ENCODE measurements around the gene MTA1.

The MTA1 gene

DNA sequence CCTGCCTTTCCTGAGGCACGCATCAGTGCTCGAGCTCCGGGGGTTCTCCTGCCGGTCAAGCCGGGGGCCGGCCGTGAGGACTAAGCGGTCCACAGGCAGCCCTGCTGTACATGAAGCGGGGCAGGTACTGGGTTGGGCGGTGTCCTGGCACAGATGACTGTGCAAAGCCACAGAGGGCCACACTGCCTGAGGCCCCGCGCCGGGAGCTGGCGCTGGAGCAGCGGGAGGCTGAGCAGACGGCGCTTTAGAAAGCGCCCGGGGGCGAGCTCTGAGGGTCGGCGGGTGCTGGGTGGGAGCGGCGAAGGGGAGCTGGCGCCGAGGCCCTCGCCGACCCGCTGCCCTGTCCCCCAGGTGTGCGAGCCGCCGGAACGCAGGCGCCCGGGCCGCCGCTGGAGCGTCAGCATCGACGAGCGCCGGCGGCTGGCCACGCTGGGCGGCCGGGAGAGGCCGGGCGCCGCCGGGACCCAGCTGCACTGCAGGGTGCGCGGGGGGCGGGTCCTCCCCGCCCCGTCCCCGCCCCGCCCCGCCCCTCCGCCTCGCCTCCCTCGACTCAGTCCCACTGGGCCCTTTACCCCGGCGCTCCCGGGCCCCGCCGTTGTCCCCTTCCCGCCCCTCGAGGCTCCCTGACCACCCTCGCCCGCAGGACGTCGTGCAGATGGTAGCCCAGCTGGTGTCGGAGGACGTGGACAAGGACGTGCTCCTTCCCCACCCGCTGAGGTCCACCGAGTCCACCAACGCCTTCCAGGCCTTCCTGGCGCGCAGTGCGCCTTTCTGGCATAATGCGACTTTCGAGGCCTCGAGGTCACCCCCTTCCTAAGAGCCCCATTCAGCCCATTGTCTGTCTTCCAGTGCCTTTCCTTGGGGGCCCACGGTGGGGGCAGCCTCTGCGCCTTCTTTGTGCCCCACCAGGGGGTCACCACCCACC, 8.3 kb upstream of the MTA1 start:
- DNase-seq, result peak; percentile 65

GRCh38 chr14:105411985-105412770, 7.4 kb upstream of the MTA1 start:
- no peak for DNase-seq

DNA sequence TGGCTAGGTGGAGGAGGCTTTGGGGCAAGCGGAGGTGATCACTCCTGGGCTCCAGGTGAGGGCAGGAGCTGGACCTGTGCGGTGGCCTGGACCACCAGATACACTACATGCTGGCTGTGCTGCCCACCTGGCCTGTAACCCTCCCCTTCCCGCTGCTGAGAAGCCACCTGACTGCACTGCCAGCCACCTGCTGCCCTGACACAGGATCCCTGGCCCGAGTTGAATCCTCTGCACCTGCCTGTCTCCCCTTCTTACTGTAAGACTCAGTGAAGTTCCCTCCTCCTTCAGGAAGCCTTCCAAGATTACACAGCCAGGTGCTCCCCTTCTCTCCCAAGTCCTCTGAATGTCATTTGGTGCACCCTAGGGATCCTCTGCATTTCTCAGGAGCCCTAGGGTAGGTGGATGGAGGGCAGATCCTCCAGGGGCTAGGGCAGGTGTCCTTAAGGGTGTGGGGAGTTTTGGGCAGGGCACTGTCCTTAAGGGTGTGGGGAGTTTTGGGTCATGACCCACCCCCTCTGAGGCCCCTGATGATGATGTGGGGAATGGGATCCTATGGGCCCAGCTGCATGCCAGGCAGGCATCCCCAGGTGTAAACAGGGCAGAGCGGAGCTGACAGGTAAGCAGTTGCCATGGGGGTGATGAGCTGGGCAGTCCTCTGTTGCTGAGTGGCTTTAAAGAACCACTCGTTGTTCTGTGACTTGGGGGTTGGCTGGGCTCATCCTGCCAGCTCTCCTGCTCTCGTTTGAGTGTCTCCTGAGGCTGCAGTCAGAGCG, 6.7 kb upstream of the MTA1 start:
- DNase-seq, result no peak

DNA sequence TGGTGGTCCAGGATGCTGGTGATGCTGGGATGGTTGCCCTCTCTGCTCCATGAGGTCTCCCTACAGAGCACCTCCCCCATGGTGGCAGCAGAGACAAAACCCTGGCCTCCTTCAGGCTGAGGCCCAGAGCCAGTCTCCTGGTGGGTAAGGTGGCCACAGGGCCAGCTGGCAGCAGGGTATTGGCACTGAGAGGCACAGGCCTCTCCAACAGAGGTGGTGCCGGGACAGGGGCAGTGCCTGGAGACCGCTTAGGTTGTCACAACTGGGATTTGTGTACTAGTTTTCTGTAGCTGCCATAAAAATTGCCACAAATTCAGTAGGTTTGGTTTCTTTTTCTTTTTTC, 6.1 kb upstream of the MTA1 start:
- no peak for DNase-seq

- peak; percentile 89 for DNase-seq
These were observed 4.9 kb upstream of the MTA1 start for GRCh38 chr14:105414456-105415371.

GRCh38 chr14:105415481-105416428, 3.9 kb upstream of the MTA1 start:
- no peak for DNase-seq

DNA sequence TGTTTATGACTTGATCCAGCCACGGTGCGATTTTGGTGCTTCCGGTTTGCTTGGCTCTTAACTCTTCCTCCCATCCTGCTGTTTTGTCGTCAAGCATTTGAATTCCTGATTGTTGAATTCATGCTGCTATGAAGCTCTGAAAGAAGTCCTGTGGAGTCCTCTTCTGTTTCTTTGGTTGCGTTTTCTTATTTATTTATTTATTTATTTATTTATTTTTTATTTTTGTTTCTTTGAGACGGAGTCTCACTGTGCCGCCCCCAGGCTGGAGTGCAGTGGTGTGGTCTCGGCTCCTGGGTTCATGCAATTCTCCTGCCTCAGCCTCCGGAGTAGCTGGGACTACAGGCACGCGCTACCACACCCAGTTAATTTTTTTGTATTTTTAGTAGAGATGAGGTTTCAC, 3.0 kb upstream of the MTA1 start:
- no peak for DNase-seq

- DNase-seq, result no peak
These were observed 1.9 kb upstream of the MTA1 start for GRCh38 chr14:105417690-105418121.

DNA sequence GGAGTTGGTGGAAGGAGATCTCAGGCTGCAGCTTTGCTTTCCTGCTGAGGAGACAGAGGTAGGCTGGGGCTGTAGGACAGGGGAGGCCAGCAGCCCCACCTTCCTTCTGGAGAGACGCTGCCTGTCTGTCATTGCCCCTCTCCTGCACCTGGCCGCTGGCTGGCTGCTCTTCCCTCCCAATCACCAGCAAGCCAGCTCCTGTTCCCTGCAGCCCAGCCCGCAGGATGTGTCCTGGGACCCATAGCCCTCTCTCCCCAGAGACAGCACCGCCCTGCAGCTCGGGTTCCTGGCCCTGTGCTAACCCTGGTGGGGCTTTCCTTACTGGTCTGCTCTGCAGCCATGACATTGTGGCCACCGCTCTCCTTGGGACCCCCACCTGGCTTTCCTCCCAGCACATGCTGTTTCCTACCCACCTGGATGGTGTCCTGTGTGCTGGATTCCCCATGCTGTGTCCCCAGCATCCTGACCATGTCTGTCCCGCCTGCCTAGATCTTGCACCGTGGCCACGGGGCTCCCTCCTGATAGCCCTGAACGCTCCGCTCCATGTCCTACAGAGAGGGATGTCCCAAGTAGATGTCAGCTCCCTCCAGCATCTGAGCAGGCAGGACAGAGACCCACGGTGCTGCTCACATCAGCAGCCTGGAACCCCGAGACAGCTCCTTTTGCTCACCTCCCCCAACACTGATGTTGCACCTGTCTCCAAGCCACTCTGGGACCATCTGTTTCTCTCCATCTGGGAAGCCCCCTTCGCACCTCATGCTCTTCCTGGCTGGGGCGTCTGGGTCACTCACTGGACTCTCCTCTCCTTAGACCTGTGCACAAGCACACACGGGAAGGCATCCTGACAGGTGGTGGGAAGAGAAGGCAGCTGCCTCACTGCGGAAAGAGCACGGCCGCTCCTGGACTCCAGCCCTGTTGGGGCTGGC, 1.1 kb upstream of the MTA1 start:
- no peak for DNase-seq

DNA sequence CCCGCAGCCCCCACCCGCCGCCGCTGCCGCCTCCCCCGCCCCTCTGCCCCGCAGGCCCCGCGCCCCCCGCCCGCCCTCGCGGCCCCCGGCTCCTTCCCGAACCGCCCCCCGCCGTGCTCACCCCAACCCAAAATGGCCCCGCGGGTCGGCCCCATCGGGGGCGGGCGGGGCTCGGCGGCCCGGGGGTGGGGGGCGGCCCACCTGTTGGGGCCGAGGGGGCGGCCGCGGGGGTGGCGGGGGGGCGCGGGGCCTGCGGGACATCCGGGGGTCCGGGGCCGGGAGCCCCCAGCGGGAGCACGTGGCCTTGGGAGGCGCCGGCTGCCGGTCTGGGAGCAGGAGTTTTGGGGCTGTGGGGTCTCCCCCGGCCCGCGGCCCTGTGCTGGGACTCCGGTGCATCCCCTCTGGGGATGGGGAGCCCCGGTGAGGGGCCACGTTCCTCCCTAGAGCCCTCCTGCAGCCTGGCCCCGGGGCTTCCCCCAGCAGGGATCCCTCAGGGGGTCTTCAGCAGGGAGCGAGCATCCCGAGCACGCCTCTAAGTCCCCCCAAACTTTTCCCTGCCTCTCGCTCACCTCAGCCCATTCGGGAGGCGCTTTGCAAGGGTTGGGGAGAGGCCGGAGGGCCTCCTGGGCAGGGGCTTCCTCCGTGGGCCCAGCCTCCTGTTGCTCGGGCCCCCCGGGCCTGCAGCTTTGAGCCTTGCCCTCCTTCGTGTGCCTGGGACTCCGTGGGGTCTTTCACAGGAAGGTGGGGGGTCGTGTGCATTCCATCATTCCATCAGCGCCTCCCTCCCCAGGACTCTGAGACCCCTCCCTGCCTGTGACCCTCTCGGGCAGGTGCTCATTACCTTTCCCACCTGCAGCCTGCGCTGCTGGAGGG, 710 bp downstream of the MTA1 start:
- DNase-seq, result no peak

- DNase-seq, result no peak
These were observed 1.5 kb downstream of the MTA1 start for GRCh38 chr14:105420974-105421674.

GRCh38 chr14:105421723-105422615, 2.3 kb downstream of the MTA1 start:
- DNase-seq, result no peak

DNA sequence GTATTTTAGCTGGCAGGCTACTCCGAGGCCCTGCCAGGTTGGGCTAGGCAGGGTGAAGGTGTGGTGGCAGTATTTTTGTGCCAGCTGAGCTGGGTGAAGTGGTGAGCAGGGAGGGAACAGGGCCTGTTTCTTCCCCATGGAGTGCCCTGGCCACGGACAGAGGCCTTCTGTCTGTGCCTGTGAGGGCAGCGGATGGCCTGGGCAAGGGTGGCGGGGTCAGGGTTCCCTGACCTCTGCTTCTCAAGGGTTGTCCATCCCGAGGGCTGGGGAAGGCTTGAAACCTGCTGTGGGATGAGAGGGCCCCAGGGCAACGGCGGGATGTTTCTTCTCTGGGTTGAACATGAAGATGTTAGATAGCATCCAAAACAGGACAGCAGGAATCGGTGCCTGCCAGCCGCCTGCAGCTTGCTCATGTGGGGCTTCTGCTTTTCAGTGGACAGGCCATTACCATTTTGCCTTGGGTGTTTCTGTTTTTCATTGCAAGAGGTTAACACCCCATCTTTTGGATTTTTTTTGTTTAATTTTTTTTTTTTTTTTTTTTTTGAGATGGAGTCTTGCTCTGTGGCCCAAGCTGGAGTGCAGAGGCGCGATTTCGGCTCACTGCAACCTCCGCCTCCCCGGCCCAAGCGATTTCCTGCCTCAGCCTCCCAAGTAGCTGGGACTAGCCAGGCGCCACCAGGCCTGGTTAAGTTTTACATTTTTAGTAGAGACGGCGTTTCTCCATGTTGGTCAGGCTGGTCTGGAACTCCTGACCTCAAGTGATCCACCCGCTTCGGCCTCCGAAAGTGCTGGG, 3.3 kb downstream of the MTA1 start:
- DNase-seq, result no peak

DNA sequence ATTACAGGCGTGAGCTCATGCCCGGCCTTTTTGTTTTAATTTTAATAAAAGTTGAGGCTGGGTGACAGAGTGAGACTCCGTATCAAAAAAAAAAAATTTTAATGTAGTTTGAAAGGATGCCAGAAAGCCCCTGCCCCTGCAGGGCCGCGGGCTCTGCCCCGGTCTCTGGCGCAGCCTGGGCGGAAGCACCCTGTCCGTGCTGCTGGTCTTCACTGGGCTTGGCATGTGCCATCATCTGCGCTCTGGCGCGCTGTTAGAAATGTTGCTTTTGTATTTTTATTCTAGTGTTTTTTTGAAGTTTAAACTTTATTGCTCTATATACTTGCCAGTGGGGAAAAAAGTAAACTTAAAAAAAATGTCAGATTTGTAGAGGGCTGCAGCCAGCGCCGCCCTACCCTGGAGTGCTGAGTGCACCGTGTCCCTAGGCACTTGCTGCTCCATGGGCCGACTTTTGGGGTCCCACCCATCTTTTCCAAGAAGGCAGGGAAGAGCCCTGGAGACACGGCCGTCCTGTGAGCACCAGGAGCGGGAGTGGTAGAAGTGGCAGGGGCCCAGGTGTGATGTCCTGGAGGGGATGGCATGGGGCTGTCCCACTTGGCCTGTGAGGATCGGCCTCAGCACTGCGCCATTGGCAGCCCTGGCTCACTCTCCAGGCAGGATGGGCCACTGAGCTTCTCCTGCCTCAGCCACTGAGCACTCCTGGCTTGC, 4.0 kb downstream of the MTA1 start:
- DNase-seq, result no peak

DNA sequence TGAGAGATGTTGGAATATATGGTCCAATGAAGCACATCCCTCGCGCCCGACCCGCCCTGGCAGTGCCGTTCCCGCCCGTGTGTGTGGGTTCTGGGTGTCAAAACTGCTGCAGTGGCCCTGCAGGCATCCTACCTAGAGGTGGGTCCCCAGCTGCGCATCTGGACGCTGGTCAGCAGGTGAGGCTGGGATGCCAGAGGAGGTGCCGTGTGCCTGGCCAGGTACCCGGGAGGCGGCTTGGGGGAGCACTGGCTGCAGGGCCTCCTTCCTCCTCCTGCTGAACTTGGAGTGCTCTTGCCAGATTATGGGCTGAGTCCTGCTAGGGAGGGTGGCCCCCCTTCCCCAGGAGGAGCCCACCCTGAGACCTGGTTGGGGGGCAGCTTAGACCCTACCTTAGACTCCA, 5.2 kb downstream of the MTA1 start:
- DNase-seq, result no peak

Data from eye (tissue), 1 donor.